GM19324 (cell line): ENCODE results near the gene CSE1L.
"Not testable (repeated sequence)": the region's sequence is repeated elsewhere in the genome, so short reads cannot be mapped to it uniquely, and the experiment has no call there.

ENCODE experiments used
- ATAC-seq: cut with Tn5 transposase; IDR thresholded peaks from one replicate; pipeline ENCODE4 v1.9.1; 2021; ENCODE audit warnings: mild to moderate bottlenecking, moderate library complexity; ENCODE audit not compliant: unreplicated experiment, low FRiP score

CSE1L gene

GRCh38 chr20:49063279-49063678 is 17.2 kb downstream of the CSE1L start:
- ATAC-seq: no peak

GRCh38 chr20:49074521-49074920 is 28.4 kb downstream of the CSE1L start:
- no peak for ATAC-seq

GRCh38 chr20:49078310-49078709 is 32.2 kb downstream of the CSE1L start:
- no peak for ATAC-seq

- ATAC-seq: not testable (repeated sequence)
These were observed 36.2 kb downstream of the CSE1L start for GRCh38 chr20:49082295-49082694.

- ATAC-seq: no peak
These were observed 45.0 kb downstream of the CSE1L start for GRCh38 chr20:49091104-49091503.

- no peak for ATAC-seq
These were observed 45.6 kb downstream of the CSE1L start for GRCh38 chr20:49091762-49092161.

- ATAC-seq: no peak
These were observed 50.2 kb downstream of the CSE1L start for GRCh38 chr20:49096203-49096730.

- no peak for ATAC-seq
These were observed 51.0 kb downstream of the CSE1L start for GRCh38 chr20:49097159-49097558.

GRCh38 chr20:49098136-49098535 is 52.0 kb downstream of the CSE1L start:
- no peak for ATAC-seq

- ATAC-seq: no peak
These were observed 52.9 kb downstream of the CSE1L start for GRCh38 chr20:49099011-49099410.

GRCh38 chr20:49100292-49100691 is 54.2 kb downstream of the CSE1L start:
- ATAC-seq: not testable (repeated sequence)

GRCh38 chr20:49100972-49101371 is 54.9 kb downstream of the CSE1L start:
- ATAC-seq: no peak

- no peak for ATAC-seq
These were observed 56.9 kb downstream of the CSE1L start for GRCh38 chr20:49103019-49103418.

- no peak for ATAC-seq
These were observed 57.7 kb downstream of the CSE1L start for GRCh38 chr20:49103647-49104364.

- no peak for ATAC-seq
These were observed 58.2 kb downstream of the CSE1L start for GRCh38 chr20:49104365-49104648.

- not testable (repeated sequence) for ATAC-seq
These were observed 59.0 kb downstream of the CSE1L start for GRCh38 chr20:49104979-49105547.

GRCh38 chr20:49106328-49106727 is 60.2 kb downstream of the CSE1L start:
- no peak for ATAC-seq

GRCh38 chr20:49110767-49111694 is 64.9 kb downstream of the CSE1L start:
- ATAC-seq: no peak

GRCh38 chr20:49112596-49113274 is 66.6 kb downstream of the CSE1L start:
- no peak for ATAC-seq

- no peak for ATAC-seq
These were observed 69.5 kb downstream of the CSE1L start for GRCh38 chr20:49115564-49115963.

GRCh38 chr20:49118307-49118706 is 72.2 kb downstream of the CSE1L start:
- no peak for ATAC-seq
